NCI-H524 (cell line): ENCODE results near the gene SASS6.

Source experiments
- DNase-seq, 2 experiments: peaks; one replicate each; lab custom pipeline; 2025; lab: John Stamatoyannopoulos, UW

SASS6 gene

DNA sequence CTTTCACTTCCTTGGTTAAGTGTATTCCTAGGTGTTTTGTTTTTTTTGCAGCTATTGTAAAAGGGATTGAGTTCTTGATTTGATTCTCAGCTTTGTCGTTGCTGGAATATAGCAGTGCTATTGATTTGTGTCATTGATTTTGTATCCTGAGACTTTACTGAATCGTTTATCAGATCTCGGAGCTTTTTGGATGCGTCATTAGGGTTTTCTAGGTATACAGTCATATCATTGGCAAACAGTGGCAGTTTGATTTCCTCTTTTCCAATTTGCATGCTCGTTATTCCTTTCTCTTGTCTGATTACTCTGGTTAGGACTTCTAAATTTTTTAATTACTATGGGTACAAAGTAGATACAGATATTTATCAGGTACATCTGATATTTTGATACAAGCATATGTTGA is 87.5 kb downstream of the SASS6 start:
- DNase-seq = no peak

DNA sequence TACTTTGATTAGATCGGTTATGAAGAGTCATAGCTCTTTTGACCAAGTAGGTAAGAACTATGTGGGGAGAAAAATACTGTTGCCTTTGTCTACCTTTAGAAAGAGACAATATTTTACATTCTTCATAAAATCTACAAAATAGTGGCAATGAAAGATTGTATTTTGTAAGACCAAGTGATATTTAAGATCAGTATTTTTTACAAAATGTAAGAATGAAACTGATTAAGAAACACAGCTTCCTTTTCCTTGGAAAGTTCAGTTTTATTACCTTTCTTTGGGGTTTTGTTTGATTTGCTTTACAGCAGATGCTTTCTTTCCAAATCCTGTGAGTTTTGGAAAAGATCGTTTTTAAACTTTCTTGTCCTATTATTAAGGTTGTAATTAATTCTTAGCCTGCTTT is 93.1 kb downstream of the SASS6 start:
- DNase-seq = no peak

DNA sequence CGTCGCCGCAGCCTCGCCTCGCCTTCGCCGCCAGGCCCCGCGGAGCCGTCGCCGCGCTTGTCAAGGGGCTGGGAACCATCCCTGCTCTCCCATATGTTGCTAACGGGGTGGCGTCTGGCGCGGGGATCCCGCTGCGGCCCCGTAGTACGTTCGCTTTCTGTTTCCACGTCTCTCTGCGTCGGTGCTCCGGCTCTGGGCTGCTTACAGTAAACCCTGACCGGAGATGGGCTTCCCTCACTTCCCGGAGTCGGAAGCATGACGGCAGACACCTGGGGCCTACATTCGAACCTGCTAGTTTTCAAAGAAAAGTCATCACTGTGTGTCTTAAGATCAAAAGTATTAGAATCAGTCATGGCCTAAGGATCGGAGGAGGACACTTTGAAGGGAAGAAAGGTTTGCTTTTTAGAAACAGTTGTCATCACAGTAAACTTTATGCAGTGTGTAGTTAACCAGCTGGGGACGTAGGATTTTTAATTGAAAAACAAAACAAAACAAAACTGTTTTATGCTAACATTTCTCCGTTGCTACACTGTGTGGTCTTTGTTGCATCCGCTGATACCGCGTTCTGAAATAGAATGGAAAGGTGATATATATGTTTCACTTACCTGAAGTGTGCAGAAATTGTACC is 94.0 kb downstream of the SASS6 start:
- peak; percentile 38 to 56 for DNase-seq

DNA sequence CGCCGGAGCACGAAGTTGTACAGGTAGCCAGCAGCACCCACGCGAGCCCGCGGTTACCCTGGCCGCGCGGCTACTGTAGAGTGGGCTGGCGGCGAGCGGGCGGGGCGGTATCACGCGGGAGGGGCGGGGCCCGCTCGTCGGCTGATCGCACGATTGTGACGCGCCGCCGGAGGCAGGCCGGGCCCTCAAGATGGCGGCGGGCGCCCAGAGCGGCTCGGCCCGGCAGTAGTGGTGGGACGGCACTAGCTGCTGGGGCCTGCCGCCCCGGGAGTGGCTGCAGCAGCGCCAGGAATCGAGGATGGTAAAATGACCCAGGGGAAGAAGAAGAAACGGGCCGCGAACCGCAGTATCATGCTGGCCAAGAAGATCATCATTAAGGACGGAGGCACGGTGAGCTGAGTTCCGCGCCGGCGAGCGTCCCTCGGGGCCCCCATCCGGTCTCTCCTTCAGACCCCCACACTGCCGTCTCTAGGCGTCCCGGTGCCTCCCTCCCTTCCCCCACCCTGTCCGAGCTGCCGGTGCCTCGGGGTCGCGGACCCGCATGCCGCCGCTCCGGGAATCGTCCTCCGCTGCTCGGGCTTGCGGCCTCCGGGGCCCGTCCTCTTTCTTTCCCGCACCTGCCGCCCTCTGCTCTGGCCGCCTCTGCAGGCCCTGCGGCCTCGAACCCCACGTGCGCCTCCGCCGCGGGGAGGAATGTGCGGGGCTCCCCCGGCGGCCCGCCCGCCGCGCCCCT is 94.6 kb downstream of the SASS6 start:
- peak; percentile 60 to 79 for DNase-seq

DNA sequence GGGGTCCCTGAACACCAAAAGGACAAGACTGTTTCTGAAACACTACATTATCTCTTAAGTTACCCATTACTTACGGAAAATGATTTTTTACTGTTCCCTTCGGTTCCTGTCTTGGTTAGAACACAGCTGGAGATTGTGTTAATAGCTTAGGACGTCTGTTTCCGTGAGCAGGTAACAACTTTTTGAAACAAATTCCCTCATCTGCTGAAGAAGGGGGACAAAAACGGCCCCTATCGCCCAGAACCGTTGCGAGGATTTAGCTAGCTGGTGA is 95.1 kb downstream of the SASS6 start:
- no peak for DNase-seq

DNA sequence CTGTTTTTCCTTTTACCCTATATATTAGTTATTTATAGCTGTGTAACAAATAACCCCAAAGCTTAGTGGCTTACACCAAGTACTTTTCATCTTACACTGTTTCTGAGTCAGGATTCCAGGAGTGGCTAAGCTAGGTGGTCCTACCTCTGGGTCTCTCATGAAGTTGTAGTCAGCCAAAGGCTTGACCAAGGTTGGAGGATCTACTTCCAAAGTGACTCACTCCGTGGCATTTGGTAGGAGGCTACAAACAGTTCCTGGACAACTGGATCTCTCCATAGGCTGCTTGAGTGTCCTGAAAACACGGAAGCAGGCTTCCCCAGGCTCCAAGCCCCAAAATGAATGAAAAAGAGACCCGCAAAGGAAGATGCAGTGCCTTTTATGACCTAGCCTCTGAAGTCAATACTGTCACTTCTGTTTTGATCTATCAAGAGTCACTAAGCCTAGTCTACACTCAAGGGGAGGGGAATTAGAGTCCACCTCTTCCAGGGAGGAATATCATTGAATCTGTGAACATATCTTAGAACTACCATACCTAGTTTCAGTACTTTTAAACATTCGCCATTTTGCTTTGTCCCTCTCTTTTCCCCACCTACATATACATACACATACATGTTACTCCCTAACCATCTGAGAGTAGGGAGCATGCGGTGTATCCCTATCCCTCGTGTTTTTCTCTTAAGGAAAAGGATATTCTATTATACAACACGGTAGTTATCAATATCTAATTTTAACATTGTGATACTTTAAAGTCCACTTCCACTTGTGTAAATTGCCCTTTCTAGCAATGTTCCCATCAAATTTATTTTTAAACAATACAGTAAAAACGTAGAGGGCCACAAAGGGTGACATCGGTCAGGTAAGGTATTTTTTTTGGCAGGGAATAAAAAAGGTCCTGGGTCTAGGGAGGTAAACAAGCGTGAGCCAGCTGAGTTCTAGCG is 95.7 kb downstream of the SASS6 start:
- peak in 1 of 2 experiments; percentile 22 for DNase-seq

DNA sequence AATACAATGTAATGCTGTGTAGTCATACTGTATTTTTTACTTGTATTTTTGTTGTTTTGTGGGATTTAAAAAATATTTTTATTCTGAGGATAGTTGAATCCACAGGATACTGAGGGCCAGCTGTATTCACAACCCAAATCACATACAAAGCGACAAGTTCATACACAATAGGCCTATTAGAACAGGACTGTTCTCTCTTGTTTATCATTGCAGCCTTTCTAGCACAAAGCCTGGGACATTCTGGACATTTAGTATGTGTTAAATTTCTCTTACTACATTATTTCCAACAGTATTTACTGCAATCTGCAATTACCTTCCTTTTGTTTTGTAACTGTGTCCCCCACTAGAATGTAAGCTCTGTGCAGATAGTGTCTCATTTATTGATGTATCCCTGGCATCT is 97.5 kb downstream of the SASS6 start:
- DNase-seq = no peak

DNA sequence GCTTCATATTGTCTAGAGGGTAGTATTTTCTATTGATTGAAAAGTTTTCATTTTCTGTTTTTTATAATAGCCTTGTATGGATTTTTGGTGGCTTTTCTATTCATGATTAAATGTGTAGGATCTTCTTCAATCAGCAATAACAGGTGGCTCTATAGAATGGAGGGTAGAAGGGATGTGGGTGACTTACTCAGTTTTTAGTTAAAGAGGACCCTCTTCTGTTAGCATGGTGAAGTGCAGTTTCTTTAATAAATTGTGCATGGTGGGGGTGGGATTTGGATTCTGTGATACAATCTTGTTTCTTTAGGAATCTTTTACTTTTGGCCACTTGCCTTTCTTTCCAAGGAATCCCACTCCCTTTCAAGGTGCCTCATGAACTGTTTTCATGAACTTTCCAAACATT is 98.3 kb downstream of the SASS6 start:
- DNase-seq = peak in 1 of 2 experiments; percentile 65
